Kidney (tissue), 14 donors: ENCODE results near the gene CCNY. TPM values are rescaled to one million over a fixed set of nuclear protein-coding genes. Genes with fewer than 3 reads are reported as not detected.

ENCODE experiments used
- DNase-seq, 5 donors: peaks; one replicate each; pipeline ENCODE4 v3.0.0-alpha.2; 2013 to 2020
- FAIRE-seq: peaks from 2 replicates; lab custom pipeline; 2012; peaks lifted over from hg19 to GRCh38; lab: Jason Lieb, UNC
- H3K27ac ChIP-seq, 2 donors: one replicate each; pipeline ENCODE4 v1.7.0; 2013; ENCODE audit warnings: low read depth in 2 of 2, low read length in 2 of 2, inconsistent platforms in 1 of 2
- H3K27me3 ChIP-seq: one replicate; pipeline ENCODE4 v1.7.1; 2013; ENCODE audit warnings: low read length, inconsistent platforms; ENCODE audit not compliant: control insufficient read depth, insufficient read depth
- H3K36me3 ChIP-seq, 3 donors: one replicate each; pipeline versions ENCODE4 v1.7.0 to v1.7.1; 2013; ENCODE audit warnings: low read length in 3 of 3, control low read depth in 1 of 3, inconsistent platforms in 1 of 3; ENCODE audit not compliant: insufficient read depth in 3 of 3, control insufficient read depth in 2 of 3
- H3K4me1 ChIP-seq, 3 donors: one replicate each; pipeline versions ENCODE4 v1.7.0 to v1.7.1; 2013; ENCODE audit warnings: low read length in 3 of 3, inconsistent platforms in 1 of 3, low read depth in 1 of 3; ENCODE audit not compliant: control insufficient read depth in 2 of 3, insufficient read depth in 2 of 3
- H3K4me3 ChIP-seq, 3 donors: one replicate each; pipeline versions ENCODE4 v1.7.0 to v1.8.1; 2013; ENCODE audit warnings: low read length in 3 of 3, control low read depth in 1 of 3, inconsistent platforms in 1 of 3
- H3K9ac ChIP-seq, 3 donors: one replicate each; pipeline versions ENCODE4 v1.7.0 to v1.7.1; 2013; ENCODE audit warnings: low read length in 3 of 3, control low read depth in 1 of 3, inconsistent platforms in 1 of 3
- H3K9me3 ChIP-seq, 3 donors: one replicate each; pipeline versions ENCODE4 v1.7.0 to v1.7.1; 2013; ENCODE audit warnings: low read length in 3 of 3, control low read depth in 1 of 3, inconsistent platforms in 1 of 3; ENCODE audit not compliant: control insufficient read depth in 2 of 3, insufficient read depth in 1 of 3
- intact Hi-C: fragments of 100-400 bp; cut with DNase I; formaldehyde crosslinking; loops from one replicate; pipeline ENCODE4 v1.11.1; 2022
- polyA plus RNA-seq: library from polyadenylated mRNA; stranded (reverse); fragments of 350-450 nt; fragmentation: Illumina TruSeq; extraction: RNeasy Lipid Tissue Mini Kit (QIAGEN cat#74804); gene quantifications from one replicate; pipeline ENCODE4 v1.2.3, GENCODE V29; 2014; ENCODE audit warnings: low read depth, low replicate concordance; ENCODE audit not compliant: insufficient read depth
- total RNA-seq: library from RNA; stranded (reverse); fragmentation: NEBNext Ultra II Directional; extraction: Animal tissue kit (Norgen Biotek cat#: 25700); gene quantifications from one replicate; pipeline ENCODE4 v1.2.1, GENCODE V29; 2021
- TF ChIP-seq, protein P1 (sequence below): IDR thresholded peaks from 3 replicates; pipeline ENCODE4 v1.5.1; 2012; ENCODE audit warnings: mild to moderate bottlenecking, moderate library complexity, borderline replicate concordance; ENCODE audit not compliant: insufficient read depth; ENCODE audit errors: extremely low read depth
- donor health status: control.
- donor health status: control.
- donor health status: control.
- donor health status: control.
- donor health status: control.
- donor health status: DM: yes; HTN: yes; CAD: no.
- donor health status: Normal renal cell carcinoma (clear cell type).

Gene CCNY
- total and polyA plus RNA-seq, 2 donors from 2014 or later: 45.6 to 77.2 TPM

DNA sequence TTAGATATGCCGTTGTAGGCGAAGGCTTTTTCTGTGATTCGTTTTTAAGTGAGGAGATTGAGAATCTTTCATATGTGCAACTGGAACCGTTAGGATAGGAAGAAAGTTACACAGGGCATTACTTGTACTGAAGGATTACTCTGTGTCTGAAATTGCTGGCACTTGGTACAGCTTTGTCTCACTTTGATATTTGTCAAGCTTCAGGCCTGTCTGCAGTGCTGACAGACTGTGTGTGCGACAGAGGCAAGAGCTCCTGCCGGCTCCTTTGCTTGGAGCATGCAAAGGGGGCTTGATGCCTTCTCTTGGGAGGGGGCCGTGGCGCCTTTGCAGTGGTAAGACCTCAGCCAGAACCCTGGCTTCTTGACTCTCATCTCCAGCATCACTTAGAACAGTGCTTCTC lies 45.8 kb downstream of the CCNY start:
- Histone ChIP-seq H3K27me3 (no peaks in the 10 kb centered on the region), H3K9me3 (no peaks in the 10 kb centered on the region), H3K4me3 (no peak overlapping the region), H3K27ac (no peak overlapping the region), H3K9ac (no peak overlapping the region), H3K4me1 (peaks cover 0 to 21% (median 18%) of the 10 kb centered on the region in 3 donors), H3K36me3 (no peaks in the 10 kb centered on the region)
- DNase-seq: no peak
- TF ChIP-seq, protein P1, sequence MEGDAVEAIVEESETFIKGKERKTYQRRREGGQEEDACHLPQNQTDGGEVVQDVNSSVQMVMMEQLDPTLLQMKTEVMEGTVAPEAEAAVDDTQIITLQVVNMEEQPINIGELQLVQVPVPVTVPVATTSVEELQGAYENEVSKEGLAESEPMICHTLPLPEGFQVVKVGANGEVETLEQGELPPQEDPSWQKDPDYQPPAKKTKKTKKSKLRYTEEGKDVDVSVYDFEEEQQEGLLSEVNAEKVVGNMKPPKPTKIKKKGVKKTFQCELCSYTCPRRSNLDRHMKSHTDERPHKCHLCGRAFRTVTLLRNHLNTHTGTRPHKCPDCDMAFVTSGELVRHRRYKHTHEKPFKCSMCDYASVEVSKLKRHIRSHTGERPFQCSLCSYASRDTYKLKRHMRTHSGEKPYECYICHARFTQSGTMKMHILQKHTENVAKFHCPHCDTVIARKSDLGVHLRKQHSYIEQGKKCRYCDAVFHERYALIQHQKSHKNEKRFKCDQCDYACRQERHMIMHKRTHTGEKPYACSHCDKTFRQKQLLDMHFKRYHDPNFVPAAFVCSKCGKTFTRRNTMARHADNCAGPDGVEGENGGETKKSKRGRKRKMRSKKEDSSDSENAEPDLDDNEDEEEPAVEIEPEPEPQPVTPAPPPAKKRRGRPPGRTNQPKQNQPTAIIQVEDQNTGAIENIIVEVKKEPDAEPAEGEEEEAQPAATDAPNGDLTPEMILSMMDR: no peak
- intact Hi-C loops: no loop called here
- FAIRE-seq: no peak

DNA sequence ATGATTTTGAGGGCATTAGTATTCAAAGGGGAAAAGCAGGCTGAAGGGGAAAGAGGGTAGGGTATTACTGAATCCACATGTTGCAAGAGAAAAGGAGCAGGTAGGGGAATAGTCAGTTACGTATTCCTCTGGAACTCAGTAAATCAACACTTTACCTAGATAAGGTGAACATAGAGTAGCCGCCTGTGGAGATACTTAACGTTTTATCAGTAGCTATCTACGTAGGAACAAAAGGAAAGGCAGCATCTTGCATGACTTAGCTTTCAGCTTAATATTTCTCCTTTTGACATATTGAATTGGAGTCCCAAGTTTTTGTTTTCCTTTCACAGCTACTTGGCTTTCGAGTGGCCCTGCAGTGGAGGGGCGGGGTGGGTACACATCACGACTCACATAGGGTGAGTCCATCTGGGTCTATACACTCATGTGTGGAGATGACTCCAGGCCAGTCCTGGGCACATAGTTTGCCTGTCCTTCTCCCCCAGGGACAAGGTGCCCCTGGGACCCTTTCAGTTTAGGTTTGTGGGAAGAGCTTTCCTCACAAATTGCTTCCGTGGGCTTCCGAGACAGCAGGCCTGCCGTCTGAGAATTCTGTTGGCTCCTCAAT lies 48.1 kb downstream of the CCNY start:
- Histone ChIP-seq H3K4me1 (peaks cover 0 to 19% (median 18%) of the 10 kb centered on the region in 3 donors), H3K9me3 (no peaks in the 10 kb centered on the region), H3K27ac (no peak overlapping the region), H3K36me3 (no peaks in the 10 kb centered on the region), H3K27me3 (no peaks in the 10 kb centered on the region), H3K9ac (no peak overlapping the region), H3K4me3 (no peak overlapping the region)
- intact Hi-C loops: no loop called here
- no peak for FAIRE-seq
- DNase-seq: no peak
- TF ChIP-seq, protein P1: no peak

DNA sequence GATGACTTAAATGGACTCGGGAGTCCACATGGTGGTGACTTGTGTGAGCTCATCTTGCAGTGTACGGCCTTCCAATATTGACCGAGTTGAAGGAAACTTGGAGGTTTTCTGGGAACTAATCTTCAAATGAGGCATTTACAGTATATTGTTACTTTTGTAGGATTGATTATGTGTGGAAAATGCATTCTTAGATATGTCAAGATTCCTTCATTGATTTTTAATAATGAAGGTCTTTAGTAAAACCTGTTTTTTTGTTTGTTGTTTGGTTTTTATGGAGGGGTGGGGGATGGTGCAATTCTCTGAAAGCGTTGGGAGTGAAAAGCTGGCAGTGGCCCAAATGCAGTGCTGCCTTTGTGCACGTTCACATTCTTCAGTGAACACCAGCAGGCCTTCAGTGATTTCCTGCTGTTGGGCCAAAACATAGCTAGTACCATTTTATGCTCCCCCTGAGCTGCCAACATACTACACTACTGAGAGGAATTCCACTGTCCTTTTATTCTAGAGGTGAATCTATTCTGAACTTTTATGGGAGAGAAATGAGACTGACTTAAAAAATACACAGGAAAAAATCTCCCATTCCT lies 50.4 kb downstream of the CCNY start:
- FAIRE-seq: no peak
- Histone ChIP-seq H3K27ac (no peak overlapping the region), H3K4me1 (peaks cover 0 to 12% (median 5%) of the 10 kb centered on the region in 3 donors), H3K9ac (no peak overlapping the region), H3K9me3 (peaks cover 0 to 6% (median 0%) of the 10 kb centered on the region in 3 donors), H3K27me3 (no peaks in the 10 kb centered on the region), H3K36me3 (no peaks in the 10 kb centered on the region), H3K4me3 (no peak overlapping the region)
- intact Hi-C loops: no loop called here
- TF ChIP-seq, protein P1: no peak
- DNase-seq: peak in 4 of 5 donors; percentile 58 to 84 (median 74)
